DLD1 (cell line): ENCODE measurements around the gene C1orf141.
"Not testable (repeated sequence)": the region's sequence is repeated elsewhere in the genome, so short reads cannot be mapped to it uniquely, and the experiment has no call there.

Experiments used
- in situ Hi-C: cut with HindIII; loops from 2 replicates; pipeline ENCODE4 v1.10.0; 2017; ENCODE audit warnings: low sequenced_read_pairs

The C1orf141 gene

DNA sequence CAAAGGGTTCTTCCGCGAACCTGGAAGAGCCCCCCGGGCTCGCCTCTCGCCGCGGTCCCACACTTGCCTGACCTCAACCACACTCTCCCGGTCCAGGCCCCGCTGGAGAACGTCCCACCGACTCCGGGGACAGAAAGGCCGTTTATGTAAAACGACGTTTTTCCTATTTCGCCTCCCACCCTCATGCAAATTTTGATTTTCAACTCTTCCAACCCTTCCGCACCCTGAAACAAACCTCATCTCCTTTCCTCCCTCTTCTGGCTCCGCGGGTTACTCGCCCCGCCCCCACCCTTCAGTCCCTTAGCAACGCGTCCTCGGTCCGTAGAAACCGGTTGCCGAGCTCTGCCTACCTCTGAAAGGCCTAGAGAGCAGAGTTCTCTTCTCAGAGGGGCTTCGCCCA, at the start of gene C1orf141:
TSS of gene C1orf141 (minus strand) at position 276 of the 400 bp plus-strand sequence. CDS start 7,730 bp downstream, outside the sequence.
- in situ Hi-C loops: no loop called here

DNA sequence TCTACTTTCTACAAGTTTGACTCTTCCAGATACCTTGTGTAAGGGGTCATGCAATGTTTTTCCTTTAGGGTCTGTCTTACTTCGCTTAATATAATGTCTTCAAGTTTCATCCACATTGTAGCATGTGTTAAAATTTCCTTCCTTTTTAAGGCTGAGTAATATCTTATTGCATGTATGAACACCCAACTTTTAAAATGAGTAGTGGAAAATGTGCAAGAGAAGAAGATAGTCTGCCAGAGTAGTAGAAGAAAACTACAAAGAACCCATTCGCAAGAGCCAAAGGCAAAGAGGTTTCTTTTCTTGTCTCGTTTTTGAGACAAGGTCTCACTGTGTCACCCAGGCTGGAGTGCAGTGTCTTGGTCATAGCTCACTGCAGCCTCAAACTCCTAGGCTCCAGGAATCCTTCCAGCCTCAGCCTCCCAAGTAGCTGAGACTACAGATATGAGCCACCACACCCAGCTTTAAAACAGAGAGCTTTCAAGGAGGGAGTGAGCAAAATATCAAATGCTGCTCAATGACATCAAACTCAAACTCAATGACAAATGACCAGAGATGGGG, 40.8 kb upstream of the C1orf141 start:
- in situ Hi-C loops: no loop called here

DNA sequence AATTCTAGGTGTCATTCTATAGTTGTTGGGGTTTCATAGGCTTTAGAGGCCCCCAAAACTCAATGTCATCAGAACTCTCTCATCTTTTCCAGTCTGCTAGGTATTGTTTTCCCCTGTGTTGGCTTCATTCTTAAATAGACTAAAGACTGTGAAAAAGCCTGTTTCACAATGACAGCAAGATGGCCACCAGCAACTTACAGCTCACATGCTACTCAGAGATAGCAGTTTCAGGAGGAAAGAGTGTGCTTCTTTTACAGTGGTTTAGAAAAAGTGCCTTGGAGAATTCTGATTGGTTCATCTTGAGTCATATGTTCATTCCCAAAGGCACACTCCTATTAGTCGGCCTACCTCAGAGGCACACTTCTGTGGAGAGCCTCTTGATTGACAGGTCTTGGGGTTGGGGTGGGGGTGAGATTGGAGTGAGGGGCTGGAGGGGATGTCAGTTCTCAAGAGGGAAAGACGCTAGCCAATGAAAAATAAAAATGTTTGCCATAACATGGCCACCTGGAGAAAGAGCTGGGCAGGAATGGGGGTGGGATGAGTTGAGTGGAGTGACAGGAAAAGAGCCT, 40.0 kb upstream of the C1orf141 start:
- in situ Hi-C loops: no loop called here

DNA sequence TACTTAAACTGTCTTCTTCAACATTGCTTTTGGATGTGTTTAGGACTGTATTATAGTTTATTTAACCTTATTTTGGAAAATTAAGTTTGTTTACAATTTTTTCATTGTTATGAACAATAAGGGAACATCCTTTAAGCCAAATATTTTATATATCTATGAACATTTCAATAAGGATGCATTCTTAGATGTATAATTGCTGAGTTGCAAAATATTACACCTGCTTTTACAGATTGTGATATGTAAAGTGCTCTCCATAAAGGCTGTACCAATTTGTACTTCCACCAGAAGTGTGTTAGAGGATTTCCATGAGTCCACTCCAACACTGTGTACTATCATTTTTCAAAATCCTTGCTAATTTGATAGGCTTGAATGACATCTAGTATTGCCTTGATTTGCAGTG, 39.2 kb upstream of the C1orf141 start:
- in situ Hi-C loops: no loop called here

DNA sequence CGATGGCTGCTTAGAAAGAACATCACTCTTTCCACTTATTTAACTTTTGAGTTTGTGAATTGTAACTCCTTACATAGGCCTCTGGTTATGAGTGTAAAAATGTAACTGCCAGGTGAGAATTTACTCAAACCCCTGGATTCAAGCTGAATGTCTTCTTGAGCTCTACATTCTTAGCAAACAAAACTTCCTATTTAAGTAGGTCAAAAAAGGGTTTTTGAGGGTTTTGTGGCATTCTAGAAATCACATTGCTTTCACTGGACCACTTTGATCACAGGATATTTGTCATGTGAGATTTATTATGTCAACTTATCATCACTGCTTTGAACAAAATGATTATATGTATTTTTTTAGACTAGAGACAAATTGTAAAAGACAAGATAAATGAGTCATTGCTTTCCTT, 37.2 kb upstream of the C1orf141 start:
- in situ Hi-C loops: no loop called here

DNA sequence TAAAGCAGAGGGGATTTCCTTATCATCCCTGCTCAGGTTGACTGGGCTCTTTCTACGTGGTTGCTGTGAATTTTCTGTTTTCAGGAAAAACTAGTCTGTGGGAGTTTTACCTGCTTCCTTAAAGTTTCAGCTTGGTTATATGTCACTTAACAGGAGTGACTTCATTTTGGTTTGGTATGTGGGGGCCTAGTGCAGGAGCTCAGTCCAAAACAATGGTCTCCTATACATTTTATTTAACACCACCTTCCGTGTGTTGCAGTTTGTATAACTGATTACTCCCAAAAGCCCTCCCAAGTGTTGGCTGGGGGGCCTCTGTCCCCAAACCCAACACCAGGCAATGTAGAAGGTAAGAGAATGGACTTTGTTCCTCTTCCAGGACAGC, 36.8 kb upstream of the C1orf141 start:
- in situ Hi-C loops: no loop called here

DNA sequence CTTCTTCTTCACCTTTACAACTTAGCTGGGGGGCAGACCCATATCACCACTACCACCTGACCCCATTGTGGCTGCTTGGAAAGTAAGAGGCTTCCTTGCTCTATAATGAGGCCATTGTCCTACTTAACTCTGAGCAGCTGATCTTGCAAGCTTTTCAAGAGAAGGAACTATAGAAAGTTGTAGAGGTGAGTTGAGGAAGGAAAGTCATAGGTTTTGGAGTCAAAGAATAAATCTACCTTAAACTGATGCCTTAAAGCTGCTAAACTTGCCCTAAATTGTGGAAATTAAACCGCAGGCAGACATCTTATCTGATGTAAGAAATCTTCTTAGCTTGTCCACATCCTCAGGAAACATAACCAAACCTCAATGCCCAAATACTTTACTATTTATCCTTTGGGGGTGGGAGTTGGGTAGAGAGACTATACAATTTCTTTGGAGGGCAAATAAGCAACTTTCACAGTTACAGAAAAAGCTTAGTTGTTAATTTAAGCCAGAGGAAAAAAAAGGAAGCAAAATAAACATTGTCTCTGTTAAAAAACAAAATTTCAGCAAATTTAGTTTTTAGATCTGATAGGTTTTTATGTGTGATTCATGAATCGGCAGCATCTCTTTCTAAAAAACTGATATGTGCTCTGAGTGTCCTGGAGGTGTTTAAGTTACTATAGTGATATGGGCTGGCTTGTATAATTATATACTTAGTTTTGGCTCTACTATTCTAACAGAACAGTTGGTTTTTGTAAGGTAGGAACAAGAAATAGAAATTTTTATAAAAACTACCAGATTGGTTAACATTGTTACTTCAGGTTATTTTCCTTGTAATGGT, 36.2 kb upstream of the C1orf141 start:
- in situ Hi-C loops: no loop called here

DNA sequence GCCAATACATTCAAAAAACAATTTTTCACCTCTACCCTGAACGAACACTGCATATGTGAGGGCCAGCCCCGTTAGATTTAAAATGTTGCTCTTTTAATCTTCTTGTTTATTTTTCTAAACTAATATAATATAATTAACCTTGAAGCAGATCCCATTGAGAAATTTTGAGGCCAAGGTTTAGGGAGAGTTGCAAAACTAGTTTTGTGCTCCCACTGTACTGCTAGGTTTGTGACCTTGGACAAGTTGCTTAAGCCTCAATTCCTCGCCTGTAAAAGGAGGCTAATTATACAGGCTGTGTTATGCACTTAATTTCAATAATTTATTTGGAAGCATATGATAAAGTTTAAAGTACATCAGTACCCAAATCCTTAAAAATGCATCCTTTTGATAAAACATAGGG, 35.2 kb upstream of the C1orf141 start:
- in situ Hi-C loops: no loop called here

DNA sequence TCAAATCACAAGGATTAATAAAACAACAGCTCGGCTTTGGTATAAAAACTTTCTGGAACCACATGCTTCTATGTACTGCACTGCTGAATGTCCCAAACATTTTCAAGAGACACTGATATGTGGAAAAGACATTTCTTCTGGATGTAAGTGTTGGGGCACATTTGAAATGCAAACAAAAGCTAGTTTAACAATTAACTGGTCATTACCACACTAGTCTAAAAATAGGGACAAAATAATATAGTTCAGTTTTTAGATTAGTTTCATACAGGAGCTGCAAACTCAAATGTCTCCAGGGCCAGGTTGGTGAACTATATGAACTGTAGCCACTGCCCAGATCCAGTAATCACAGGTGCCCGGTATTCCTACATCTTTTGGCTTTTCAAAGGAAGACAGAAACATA, 34.7 kb upstream of the C1orf141 start:
- in situ Hi-C loops: no loop called here

DNA sequence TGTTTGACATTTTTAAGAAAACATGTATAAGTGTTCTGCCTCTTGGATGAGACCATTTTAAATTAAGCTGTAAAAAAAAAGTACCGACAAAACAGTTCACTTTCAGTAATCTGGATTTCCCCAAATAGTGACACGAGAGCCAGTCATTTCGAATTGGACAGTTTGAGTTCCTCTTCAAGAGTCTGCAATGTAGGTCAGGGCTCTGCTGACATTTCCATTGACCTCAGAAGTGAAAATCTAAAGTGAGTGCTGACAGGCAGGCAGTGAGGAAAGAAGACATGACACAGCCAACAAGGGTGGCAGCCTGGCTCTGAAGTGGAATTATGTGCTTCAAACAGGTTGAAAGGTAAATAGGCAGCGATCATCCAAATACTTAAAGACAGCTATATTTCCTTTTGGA, 31.4 kb upstream of the C1orf141 start, which contains the start of gene IL23R:
TSS of gene IL23R (plus strand) at position 259 of the 400 bp plus-strand sequence. CDS start 1,667 bp downstream, outside the sequence.
- in situ Hi-C loops: no loop called here

DNA sequence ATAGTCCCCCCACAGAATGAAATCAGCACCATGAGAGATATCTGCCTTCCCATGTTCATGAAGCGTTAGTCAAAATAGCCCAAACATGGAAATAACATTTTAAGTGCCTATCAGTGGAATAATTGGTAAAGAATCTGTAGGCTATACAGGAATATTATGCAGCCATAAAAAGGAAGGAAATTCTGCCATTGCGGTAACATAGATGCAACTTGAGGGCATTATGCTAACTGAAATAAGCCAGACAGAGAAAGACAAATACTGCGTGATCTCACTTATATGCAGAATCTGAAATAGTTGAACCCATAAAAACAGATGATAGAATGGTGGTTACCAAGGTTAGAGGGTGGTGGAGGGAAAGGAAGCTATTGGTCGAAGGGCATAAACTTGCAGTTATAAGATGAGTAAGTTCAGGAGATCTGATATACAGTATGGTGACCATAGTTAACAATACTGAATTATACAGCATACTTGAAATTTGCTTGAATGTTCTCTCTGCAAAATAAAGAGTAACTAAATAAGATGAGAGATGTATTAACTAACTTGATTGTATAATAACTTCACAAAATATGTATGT, 30.8 kb upstream of the C1orf141 start:
- in situ Hi-C loops: no loop called here

DNA sequence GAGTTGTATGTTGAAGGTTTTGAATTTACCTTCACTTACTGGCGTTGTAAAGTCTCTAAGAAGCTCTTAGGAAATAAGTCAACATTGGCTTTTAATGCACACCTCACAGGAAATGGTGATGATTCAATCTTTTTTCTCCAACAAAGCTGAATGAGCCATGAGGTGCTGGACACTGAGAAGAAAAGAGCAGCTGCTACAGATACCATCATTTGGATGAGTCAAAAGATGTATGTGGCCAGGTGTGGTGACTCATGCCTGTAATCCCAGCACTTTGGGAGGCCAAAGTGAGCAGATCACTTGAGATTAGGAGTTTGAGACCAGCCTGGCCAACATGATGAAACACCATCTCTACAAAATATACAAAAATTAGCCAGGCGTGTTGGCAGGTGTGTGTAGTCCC, 28.2 kb upstream of the C1orf141 start:
- in situ Hi-C loops: no loop called here

DNA sequence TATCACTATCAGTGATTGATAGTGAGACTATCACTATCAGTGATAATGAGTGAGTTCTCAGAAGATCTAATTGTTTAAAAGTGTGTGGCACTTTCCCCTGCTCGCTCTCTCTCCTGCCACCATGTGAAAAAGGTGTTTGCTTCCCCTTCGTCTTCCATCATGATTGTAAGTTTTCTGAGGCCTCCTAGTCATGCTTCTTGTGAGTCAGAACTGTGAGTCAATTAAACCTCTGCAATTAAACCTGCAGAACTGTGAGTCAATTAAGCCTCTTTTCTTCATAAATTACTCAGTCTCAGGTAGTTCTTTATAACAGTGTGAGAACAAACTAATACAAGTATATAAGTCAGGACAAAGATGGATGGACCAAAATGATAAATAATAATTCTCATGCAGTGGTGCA, 24.5 kb upstream of the C1orf141 start:
- in situ Hi-C loops: no loop called here

DNA sequence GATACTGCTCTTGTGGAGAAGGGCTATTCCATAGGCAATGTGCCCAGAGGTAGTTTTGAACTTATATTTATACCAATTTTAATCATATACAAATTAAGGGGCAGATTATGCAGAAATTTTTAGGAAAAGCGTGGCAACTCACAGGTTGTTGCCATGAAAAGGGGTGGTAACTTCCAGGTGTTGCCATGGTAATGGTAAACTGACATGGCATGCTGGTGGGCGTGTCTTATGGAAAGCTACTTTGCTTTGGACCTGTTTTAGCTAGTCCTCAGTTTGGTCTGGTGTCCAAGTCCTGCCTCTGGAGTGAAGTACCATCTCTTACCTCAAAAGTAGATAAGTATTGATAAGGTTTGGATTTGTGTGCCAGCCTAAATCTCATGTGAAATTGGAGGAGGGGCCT, 23.6 kb upstream of the C1orf141 start:
- in situ Hi-C loops: no loop called here

DNA sequence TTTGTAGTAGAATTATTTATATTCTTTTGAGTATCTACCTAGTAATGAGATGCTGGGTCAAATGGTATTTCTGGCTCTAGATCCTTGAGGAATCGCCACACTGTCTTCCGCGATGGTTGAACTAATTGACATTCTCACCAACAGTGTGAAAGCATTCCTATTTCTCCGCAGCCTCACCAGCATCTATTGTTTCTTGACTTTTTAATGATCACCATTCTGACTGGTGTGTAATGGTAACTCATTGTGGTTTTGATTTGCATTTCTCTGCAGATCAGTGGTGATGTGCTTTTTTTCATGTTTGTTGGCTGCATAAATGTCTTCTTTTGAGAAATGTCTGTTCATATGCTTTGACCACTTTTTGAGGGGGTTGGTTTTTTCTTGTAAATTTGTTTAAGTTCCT, 16.2 kb upstream of the C1orf141 start:
- in situ Hi-C loops: no loop called here

DNA sequence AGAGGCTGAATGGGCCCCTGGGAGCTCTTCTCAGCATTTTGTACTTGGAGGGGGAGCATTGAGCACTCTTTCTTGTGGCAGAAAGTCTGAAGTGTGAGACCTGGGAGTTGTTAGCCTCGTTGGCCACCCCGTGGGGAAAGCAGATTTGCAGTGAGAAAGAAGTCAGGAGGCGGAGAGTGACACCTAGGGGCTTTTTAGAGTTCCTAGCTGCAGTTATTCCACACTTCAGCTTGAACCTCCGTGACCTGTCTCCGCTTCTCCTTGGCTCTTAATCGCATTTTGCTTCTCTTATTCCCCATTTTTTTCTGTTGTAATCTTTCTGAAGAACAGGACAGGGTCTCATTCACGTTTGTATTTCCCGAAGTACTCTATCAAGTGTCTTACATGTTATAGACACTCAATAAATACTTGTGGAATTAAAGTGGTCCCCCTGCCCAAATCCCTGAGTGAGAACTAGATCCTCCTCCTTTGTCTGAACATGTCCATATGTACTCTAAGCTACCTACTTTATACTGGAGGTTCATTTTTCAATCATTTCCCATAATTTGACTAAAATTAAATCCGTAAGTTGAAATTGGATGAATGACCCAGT, 14.5 kb upstream of the C1orf141 start:
- in situ Hi-C loops: no loop called here

DNA sequence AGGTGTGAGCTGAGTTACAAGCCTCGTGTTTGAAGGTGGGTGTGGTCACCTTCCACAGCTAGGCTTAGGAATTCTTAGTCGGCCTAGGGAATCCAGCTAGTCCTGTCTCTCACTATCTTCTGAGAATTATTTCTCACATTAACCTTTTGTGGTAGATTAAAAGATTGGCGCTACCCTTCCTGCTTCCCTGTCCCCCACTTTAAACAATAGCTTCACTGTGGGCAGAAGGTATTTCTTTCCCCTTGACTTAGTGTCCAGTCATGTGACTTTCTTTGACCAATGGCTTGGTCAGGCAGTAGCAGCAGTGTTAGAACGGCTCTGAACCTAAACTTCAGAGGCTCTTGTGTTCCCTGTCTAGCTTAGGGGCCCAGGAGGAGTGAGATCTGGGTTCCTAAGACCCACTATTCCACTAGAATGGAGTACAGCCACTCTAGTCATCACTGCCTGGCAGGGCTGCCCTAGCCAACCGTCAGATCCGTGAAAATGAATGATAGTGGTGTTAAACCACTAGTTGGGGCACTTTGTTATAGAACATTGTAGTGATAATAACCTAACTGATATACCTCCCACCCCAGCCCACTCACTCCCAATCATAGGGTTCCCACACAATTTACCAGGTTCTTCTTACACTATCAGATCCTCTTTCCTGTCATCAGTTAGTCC, 13.9 kb upstream of the C1orf141 start:
- in situ Hi-C loops: no loop called here

DNA sequence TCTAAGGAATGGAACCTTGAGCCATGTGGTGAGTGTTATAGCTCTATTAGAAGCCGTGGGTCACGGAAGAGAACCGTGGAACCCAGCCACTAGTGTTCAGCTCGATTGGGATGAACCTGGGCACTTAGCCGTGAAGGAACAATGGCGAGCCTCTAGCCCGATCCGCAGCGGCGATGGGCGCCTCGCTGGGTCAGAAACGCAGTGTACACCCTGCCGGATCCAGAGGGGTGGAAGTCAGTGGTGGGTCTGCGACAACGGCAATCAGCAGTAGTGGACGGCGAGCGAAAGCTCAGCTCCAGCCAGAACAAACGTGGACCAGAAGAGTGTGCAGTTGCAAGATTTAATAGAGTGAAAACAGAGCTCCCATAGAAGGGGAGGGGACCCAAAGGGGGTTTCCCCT, 13.2 kb upstream of the C1orf141 start:
- in situ Hi-C loops: not testable (repeated sequence)

DNA sequence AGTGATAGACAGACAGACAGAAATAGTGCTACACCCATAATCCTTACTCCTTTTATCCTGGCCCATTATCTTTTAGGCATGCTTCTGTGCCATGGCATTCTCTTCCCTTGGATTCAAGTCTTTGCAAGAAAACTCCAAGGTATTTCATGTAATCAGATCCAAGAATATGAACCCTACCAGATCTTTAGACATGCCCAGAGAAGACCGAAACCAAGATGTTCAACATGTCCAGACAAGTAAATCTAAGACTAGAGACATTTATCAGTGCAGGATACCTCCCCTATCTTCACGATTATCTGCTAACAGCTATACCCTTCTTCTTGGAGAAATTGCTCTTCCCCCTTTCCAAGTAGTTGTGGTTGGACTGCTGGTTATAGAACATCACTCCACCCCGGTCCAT, 11.8 kb upstream of the C1orf141 start:
- in situ Hi-C loops: no loop called here

DNA sequence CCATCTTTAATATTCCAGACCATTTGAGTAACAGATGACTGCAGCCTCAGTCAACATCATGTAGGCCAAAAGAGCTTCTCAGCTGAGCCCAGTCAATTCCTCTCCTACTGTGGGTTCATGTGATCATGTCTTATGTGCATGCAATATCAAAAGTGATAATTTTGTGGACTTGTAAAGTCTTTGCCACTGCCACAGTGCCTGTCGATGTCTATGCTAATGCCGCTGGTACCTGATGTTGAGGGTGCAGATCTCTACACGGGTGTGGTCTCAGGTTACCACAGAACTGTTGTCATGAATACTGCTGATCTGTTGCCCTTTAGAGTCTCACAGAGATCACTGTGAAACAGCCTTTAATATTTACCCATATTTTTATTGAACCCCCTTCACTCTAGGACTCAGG, 11.3 kb upstream of the C1orf141 start:
- in situ Hi-C loops: no loop called here

DNA sequence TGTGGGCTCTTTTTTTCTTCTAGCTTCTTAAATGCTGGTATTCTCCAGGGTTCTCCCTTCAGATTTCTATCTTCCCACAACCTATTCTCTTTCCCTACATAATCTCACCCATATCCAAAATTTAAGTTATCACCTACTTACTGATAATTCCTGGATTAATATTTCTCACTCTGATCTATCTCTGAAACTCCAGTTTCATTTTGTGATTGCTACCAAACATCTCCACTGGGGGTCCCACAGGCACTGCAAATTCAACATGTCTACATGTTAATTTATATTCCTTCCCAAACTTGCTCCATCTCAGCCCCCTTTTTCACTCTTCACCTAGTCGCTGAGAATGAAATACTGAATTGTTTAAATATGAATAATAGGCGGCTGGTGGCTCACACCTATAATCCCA, 9.9 kb upstream of the C1orf141 start:
- in situ Hi-C loops: no loop called here
